Upper lobe of left lung (tissue), 4 donors: ENCODE data around the gene RGS9.

Experiments
- EP300 ChIP-seq, 4 donors: sonication (generic); formaldehyde crosslinking; IDR thresholded peaks; one replicate each; pipeline ENCODE4 v1.5.1; 2017; ENCODE audit warnings: antibody characterized with exemption in 4 of 4, control low read depth in 2 of 4
- POLR2A ChIP-seq, 4 donors: fragments of 450-650 bp; IDR thresholded peaks; one replicate each; pipeline ENCODE4 v1.5.1; 2016 to 2017; ENCODE audit warnings: antibody characterized with exemption in 4 of 4, mild to moderate bottlenecking in 2 of 4
- TF ChIP-seq, protein P1 (sequence below), 6 experiments: fragments of 450-650 bp in 4 of 6; fragments of 200-600 bp in 2 of 6; sonication (generic) in 2 of 6; IDR thresholded peaks; one replicate each; pipeline ENCODE4 v1.5.1; 2016 to 2019; ENCODE audit warnings: antibody characterized with exemption in 6 of 6

DNA sequence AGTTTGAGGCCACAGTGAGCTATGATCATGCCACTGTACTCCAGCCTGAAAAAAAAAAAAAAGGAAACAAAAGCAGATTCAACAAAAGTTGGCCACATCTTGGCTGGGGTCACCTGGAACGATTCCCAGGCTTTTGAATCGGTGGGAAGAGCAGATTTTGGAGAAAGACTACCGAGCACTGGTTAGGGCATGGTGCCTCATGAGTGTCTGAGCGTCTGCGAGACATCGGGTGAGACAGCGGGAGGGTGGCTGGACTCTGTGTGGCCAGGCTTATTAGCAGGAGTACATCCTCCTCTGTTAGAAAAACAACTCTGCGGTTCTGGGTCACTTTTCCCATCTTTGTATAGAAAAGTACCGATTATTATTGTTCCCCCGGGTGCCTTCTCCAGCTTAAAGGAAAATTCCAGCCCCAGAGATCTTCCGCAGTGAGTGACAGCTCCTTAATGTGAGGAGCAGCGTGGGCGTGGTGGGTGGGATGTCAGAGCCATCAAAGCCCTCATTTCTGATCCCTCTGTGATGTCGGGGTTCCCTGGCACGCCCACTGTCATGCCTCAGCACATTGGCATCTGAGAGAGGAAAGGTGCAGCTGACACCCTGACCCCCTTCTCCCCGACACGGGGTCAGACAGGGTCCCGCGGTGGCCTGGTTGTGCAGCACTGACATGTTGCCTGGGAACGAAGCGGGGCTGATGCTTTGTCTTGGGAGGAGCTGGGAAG, 6.9 kb downstream of the RGS9 start:
- TF ChIP-seq POLR2A (IDR thresholded peaks at IDR 0.05): no peak
- no peak for TF ChIP-seq EP300 (IDR thresholded peaks at IDR 0.05)
- TF ChIP-seq, protein P1, sequence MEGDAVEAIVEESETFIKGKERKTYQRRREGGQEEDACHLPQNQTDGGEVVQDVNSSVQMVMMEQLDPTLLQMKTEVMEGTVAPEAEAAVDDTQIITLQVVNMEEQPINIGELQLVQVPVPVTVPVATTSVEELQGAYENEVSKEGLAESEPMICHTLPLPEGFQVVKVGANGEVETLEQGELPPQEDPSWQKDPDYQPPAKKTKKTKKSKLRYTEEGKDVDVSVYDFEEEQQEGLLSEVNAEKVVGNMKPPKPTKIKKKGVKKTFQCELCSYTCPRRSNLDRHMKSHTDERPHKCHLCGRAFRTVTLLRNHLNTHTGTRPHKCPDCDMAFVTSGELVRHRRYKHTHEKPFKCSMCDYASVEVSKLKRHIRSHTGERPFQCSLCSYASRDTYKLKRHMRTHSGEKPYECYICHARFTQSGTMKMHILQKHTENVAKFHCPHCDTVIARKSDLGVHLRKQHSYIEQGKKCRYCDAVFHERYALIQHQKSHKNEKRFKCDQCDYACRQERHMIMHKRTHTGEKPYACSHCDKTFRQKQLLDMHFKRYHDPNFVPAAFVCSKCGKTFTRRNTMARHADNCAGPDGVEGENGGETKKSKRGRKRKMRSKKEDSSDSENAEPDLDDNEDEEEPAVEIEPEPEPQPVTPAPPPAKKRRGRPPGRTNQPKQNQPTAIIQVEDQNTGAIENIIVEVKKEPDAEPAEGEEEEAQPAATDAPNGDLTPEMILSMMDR (IDR thresholded peaks at IDR 0.05): no peak
